Mucosa of gallbladder (tissue), 1 donor: ENCODE results near the gene NRCAM. TPM values are rescaled to one million over a fixed set of nuclear protein-coding genes. Genes with fewer than 3 reads are reported as not detected.

Source experiments
- DNase-seq: peaks from one replicate; pipeline ENCODE4 v3.0.0-alpha.2; 2020; ENCODE audit warnings: low spot score
- total RNA-seq: library from RNA; stranded (reverse); gene quantifications from one replicate; pipeline ENCODE4 v1.2.1, GENCODE V29; 2021
- donor health status: DM: no; HTN: no; CAD: no.

NRCAM gene
- total RNA-seq, 1 donor from 2014 or later: 38.2 TPM

- no peak for DNase-seq
Measured at GRCh38 chr7:108308903-108309302, 147.3 kb downstream of the NRCAM start.

DNA sequence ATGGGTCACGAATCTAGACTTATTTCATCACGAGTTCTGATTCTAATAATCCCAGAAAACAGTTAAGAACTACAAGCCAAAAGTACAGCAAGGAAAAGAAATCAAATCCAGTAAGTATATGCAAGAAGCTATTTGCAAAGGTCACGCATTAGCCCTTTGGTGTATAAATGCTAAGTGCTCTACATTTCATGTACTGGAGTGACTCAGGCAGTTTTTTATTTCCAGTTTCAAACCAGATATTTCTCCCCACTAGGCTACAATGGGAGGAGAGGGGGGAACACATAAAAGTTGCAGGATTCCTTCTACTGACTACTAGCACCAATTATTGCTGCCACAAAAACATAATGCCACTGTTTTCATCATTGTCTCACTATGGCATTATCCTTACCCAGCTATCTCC is 148.0 kb downstream of the NRCAM start:
- DNase-seq: no peak

DNA sequence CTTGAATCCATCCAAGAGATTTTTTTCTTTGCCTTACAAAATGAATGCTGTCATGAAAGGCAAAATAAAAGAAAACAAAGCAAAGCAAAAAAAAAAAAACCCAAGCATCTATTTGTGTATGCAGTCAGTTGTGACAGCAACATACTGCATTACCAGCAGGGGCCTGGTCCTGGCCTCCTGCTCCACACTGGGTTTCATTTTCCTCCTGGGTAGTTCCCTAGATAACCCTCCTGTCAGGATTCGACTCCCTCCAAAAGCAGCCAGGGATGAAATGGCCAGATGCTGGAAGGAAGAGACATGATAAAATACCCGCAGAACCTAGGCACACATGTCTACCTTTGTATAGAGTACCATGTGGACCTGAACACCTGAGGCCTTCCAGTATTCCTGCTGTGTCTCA is 148.6 kb downstream of the NRCAM start:
- no peak for DNase-seq

- DNase-seq: no peak
Measured at GRCh38 chr7:108307194-108307593, 149.0 kb downstream of the NRCAM start.

- no peak for DNase-seq
Measured at GRCh38 chr7:108303332-108303731, 152.9 kb downstream of the NRCAM start.

- no peak for DNase-seq
Measured at GRCh38 chr7:108301387-108301786, 154.8 kb downstream of the NRCAM start.

DNA sequence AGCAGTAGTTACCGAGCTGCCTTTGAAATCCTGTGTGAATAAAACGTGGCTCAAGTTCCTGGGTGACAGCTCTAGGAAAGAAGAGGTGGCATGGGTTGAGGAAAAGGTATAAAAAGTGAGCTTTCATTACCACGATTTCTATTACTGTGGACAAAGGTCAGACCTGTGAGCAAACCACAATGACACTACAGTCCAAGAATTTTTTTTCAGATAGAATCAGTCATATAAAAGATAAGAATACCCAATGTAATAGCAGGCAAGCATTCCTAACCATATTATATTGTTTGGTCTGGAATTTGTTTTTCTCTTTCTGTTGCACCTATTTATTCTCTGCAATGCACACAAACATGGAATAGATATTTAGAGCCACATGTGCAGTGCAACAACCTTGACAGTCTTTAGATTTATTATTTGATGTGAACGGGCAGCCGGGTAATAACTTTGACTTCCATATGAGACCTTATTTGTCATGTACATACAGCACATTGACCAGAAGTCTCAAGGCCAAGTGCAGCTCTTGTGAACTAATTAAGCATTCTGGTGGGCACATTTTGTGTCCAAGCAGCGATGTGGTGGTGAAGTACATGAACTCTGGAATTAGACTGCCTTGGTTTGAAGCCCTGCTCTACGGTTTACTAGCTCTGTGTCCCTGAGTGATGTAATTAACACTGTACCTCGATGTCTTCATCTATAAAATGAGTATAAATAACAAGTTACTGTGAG is 156.8 kb downstream of the NRCAM start:
- no peak for DNase-seq

DNA sequence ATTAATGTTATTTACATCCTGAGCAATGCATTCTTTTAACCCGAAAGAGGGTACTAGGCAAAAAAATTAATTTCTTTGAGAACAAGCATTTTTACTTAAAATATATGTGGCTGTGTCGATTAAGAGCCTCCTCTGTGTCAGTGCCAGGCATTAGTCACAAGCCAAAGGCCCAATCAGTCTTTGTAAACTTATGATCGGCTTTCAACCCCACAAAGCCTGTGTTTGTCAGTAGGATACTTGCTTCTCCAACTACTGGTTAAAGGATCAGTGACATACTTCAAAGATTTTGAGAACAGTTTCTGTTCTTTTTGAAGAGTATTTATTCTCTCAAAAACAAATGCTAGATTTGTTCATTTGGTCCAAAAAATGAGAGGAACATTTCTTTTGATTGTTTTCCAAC is 159.3 kb downstream of the NRCAM start:
- DNase-seq: no peak

- no peak for DNase-seq
Measured at GRCh38 chr7:108294595-108294994, 161.6 kb downstream of the NRCAM start.

DNA sequence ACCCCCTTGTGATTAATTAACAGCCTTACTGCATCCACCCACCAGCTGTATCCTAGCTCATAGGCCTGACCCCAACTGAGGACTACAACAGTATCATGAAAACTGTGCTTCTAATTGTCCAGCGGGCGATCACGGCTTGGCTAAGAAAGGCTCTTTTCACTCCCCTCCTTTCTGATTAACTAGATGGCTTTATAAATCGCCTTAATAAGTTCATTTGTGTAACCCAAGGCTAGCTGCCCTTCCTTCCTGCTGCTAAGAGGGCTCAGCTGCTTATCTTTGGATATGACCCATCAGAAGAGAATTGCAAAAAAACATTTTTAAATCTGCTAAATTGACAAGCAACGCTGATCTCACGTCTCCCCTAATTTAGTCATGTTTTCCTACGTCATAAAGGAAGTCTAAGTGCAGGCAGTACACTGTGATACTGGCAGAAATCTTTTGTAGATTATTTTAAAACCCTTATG is 163.1 kb downstream of the NRCAM start:
- no peak for DNase-seq

DNA sequence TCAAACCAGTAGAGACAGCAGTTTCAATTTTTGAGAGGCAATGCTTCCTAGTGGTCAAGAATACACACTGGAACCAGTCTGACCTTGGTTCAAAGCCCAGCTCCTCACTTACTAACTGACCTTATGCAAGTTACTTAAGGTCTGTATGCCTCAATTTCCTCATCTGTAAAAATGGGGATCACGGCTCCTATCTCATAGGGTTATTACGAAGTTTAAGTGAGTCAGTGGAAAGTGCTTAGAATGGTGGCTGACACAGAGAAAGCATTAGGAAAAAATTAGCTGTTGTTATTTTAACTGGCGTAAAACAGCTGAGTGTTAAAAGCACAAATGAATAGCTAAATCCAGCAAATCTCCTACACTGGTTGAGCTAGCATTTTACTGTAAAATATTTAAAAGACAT is 163.7 kb downstream of the NRCAM start:
- no peak for DNase-seq

DNA sequence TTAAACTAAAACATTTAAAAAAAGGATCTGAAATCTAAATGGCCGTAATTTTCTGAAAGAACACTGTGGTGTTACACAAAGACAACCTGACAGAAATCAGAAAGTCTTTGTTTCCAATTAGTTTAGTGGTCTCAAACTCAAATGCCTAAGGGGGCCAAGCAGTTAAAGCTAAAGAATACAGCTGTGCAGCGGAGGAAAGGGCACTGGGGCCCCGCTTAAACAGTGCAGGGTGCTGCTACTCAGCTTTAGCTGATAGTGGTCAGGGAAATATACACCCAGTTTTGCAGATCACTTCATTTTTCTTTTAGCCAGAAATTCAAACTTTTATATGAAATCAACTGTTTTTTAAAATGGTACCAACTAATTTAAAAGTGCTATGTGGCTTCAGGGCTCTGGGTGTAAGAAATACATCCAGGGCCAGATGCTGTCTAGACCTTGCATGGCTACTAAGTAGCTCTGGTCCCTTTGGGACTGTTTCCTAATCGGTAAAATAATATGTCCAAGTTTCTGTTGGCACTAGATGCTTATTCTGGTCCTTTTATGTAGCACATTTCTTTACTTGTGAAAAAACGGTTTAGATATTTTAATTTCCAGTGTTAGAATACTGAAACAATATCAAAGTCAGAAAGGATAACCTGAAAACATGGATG is 164.3 kb downstream of the NRCAM start:
- DNase-seq: no peak

DNA sequence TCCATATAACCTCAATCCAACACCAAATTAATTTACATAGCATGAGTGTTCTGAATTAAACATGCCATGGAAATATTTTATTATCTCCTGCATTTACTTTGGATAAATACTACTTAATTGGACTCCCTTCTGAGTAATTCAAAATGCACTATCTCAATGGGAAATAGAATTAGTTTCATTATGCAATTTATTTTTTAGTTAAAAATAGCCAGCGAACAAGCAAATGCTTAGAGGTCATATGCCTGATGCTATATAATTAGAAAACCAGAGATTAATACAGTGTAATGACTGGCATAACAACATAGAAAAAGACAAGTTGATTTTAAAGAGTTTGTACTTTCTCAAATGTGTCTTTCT is 165.1 kb downstream of the NRCAM start:
- DNase-seq: no peak

DNA sequence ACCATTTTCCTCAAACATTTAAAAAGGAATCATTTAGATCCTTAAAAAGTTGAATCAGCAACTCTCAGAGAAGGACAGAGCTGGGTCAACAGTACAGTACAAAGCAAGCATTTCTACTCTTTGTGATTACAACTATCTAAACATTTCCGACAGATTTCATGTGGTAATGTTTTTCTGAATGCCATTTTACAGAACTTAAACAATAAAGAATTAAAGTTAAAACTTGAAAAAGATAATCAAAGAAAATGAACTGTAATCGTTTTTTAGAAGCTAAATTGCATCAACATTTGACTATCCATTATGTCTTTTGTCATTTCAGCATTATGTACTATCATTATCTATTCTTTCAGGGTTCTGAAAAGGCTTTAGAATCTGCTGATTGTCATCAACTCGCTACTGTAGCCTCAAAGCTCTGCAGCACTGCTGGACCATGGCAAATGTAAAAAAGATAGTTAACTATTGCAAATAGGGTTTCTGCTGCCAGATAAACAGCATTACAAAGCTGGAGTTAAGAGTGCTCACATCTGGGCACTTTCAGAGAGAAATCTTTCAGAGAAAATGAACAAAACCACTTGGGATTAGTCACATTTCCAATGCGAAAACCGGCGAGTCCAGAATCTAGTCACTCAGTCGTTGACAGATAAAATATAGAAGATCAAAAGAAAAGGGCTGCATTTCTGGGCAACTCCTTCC is 165.6 kb downstream of the NRCAM start:
- DNase-seq: no peak

- DNase-seq: no peak
Measured at GRCh38 chr7:108289852-108290251, 166.4 kb downstream of the NRCAM start.

DNA sequence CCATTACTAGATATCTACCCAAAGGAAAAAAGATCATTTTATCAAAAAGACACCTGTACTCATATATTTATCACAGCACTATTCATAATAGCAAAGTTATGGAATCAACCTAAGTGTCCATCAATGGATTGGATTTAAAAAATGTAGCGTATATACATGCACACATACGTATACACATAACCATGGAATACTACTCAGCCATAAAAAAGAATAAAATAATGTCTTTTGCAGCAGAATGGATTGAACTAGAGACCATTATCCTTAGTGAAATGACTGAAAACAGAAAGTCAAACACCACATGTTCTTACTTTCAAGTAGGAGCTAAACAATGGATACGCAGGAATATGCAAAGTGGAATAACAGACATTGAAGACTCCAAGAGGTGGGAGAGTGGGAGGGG is 168.4 kb downstream of the NRCAM start:
- no peak for DNase-seq

DNA sequence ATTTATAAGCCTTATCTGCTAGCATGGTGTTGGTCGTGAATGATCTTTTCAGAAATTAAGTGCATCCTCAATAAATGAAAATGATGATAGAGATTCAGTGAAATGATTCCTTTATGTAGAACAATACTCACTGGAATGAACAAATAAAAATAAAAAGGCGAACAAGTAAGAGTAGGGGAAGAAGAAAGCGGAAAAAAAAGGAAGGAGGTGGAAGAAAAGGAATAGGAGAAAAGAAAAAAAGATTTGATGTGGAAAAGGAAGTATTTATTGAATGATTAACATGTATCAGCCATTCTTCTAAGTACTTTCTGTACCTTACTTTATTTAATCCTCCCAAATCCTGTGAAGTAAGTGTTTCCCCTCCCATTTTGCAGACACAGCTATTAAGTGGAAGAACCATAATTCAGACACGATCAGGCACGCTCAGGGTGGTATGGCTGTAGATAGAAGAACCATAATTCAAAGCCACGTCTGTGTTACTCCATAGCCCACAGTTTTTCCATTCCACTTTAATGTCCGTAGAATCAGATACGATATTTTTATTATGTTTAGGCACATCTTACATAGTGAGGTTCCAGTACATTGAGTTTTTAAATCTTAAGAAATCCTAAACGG is 169.8 kb downstream of the NRCAM start:
- no peak for DNase-seq

- DNase-seq: no peak
Measured at GRCh38 chr7:108285778-108286177, 170.5 kb downstream of the NRCAM start.

DNA sequence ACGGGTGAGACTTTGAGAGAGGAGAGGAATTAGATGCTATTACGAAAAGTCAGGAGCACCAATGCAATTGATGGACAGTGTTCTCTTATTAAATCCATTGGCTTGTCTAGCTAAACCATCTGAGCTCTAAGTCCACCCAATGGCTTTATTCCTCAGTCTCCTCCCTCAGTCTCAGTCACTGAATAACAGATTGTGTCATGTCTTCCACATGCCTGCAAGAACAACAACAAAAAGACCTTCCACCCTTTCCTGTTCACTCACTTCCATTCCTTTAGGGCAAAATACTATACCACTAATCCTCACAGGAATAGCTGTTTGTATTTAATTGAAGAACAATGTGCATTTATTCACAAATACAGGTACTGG is 171.2 kb downstream of the NRCAM start:
- no peak for DNase-seq

DNA sequence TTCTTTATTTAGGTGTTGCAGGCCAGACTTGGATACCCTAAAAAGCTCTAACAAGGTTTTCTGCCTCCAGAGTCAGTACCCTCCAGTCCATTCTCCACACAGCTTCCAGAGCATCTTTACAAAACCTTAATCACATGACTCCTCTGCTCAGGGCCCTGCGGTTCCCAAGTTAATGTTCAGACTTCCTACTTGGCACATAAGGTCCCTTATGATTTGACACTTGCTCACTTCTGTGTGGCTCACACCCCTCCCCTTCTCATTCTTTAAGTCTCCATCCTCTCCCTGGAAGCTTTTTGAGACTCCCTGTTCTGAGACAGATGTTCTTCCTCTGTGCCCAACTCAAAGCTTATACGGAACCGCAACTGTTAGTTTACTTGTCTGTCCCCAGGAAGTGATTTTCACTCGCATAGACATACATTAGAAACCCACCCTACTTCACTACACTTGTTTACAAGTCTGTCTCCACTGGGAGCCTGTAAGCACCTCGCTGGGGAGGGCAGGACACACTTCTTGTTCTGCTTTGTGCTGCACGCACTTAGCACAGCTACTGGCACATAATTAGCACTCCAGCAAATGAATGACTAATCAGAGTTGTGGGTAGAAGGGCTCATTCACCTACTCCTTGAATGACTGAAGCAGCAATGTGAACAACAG is 171.8 kb downstream of the NRCAM start:
- DNase-seq: no peak

GRCh38 chr7:108283252-108283651 is 173.0 kb downstream of the NRCAM start:
- DNase-seq: no peak

- DNase-seq: no peak
Measured at GRCh38 chr7:108282427-108282996, 173.7 kb downstream of the NRCAM start.
